Measurements from ENCODE around the gene WWOX. TPM values are rescaled to one million over a fixed set of nuclear protein-coding genes. Genes with fewer than 3 reads are reported as not detected.

WWOX gene
- total and polyA plus RNA-seq, 2 experiments from 2014 or later, result 17.0 to 39.8 TPM

DNA sequence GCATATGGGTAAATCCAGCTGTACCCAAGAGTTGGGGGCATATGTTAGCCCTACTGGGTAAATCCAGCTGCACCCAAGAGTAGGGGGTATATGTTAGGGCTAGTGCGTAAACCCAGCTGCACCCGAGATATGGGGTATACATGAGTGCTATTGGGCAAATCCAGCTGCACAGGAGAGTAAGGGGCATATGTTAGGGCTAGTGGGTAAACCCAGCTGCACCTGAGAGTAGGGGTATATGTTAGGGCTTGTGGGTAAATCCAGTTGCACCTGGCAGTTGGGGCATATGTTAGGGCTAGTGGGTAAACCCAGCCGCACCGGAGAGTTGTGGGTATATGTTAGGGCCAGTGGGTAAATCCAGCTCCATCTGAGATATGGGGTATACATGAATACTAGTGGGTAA, 80.9 kb downstream of the WWOX start:
- Histone ChIP-seq H3K79me2 (no peaks in the 10 kb centered on the region), H3K4me2 (no peak overlapping the region), H3K27me3 (no peaks in the 10 kb centered on the region), H2AFZ (no peak overlapping the region), H3K27ac (no peak overlapping the region), H3K9me3 (ENCODE audit: low read depth) (no peaks in the 10 kb centered on the region), H3K4me3 (no peak overlapping the region), H3K9me2 (replicated peaks; ENCODE audit: insufficient read depth) (no peaks in the 10 kb centered on the region), H4K20me1 (ENCODE audit: insufficient read depth, poor library complexity, severe bottlenecking) (no peaks in the 10 kb centered on the region), H3K36me3 (replicated peaks; ENCODE audit: insufficient read depth, low read depth) (no peaks in the 10 kb centered on the region), H3K4me1 (ENCODE audit: insufficient read depth) (peaks cover 10% of the 10 kb centered on the region)
- no peak for DNase-seq (ENCODE audit: low spot score)
- no peak for TF ChIP-seq EZH2 (IDR thresholded peaks at IDR 0.05; ENCODE audit: borderline replicate concordance)
- TF ChIP-seq, protein P1, sequence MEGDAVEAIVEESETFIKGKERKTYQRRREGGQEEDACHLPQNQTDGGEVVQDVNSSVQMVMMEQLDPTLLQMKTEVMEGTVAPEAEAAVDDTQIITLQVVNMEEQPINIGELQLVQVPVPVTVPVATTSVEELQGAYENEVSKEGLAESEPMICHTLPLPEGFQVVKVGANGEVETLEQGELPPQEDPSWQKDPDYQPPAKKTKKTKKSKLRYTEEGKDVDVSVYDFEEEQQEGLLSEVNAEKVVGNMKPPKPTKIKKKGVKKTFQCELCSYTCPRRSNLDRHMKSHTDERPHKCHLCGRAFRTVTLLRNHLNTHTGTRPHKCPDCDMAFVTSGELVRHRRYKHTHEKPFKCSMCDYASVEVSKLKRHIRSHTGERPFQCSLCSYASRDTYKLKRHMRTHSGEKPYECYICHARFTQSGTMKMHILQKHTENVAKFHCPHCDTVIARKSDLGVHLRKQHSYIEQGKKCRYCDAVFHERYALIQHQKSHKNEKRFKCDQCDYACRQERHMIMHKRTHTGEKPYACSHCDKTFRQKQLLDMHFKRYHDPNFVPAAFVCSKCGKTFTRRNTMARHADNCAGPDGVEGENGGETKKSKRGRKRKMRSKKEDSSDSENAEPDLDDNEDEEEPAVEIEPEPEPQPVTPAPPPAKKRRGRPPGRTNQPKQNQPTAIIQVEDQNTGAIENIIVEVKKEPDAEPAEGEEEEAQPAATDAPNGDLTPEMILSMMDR (IDR thresholded peaks at IDR 0.05; ENCODE audit: poor library complexity), result no peak
- TF ChIP-seq EZH2phosphoT487 (IDR thresholded peaks at IDR 0.05; ENCODE audit: low read depth, severe bottlenecking, unreplicated experiment), result no peak
- WGBS (ENCODE audit: low lambda C conversion rate, missing lambda C conversion rate), result 100% methylated on average over 4 of the region's 4 CpGs

DNA sequence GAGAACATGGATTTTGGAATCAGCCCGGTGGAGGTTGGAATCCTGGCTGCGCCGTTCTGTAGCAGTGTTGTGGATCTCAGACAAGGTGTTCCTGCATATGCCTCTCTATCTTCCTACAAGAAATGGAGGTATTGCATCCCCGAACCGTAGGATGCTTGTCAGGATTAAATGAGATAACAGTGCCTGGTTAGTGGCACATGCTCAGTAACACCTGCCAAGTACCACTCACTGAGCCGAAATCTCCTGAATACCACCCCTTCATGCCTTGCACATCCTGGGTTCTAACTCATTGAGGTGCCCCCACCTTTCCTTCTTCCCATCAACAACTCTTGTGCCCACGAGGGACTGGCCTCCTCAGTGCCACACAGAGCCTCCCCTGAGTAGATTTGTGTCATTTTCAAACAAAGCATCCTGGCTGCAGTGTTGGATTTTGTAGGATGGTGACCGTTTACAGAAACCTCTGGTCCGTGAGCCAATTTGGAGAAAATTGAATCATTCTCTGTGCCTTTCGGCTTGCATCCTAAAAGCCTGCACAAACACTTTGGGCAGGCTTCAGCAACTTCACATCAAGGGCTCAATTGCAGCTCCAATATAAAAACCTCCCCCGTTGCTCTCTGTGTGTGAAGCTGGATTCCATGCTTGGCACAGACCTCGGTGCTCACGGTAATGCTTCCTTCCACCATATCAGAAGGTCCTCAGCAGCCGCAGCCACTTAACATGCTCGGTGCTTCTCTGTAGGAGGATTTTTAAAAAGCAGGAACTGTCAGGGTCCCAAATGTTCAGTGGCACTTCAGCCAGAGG, 84.2 kb downstream of the WWOX start:
- Histone ChIP-seq H3K36me3 (replicated peaks; ENCODE audit: insufficient read depth, low read depth) (no peaks in the 10 kb centered on the region), H3K79me2 (no peaks in the 10 kb centered on the region), H3K4me3 (no peak overlapping the region), H4K20me1 (ENCODE audit: insufficient read depth, poor library complexity, severe bottlenecking) (no peaks in the 10 kb centered on the region), H3K4me2 (peak overlapping the region; percentile 56), H3K9me3 (ENCODE audit: low read depth) (no peaks in the 10 kb centered on the region), H3K9me2 (replicated peaks; ENCODE audit: insufficient read depth) (no peaks in the 10 kb centered on the region), H3K27ac (peak overlapping the region; percentile 31), H2AFZ (no peak overlapping the region), H3K27me3 (no peaks in the 10 kb centered on the region), H3K4me1 (ENCODE audit: insufficient read depth) (peaks cover 10% of the 10 kb centered on the region)
- WGBS (ENCODE audit: low lambda C conversion rate, missing lambda C conversion rate), result 72% methylated on average over 15 of the region's 15 CpGs
- TF ChIP-seq EZH2phosphoT487 (IDR thresholded peaks at IDR 0.05; ENCODE audit: low read depth, severe bottlenecking, unreplicated experiment) (no peak), EZH2 (IDR thresholded peaks at IDR 0.05; ENCODE audit: borderline replicate concordance) (no peak)
- TF ChIP-seq, protein P1 (IDR thresholded peaks at IDR 0.05; ENCODE audit: poor library complexity), result no peak
- DNase-seq (ENCODE audit: low spot score), result peak; percentile 36

DNA sequence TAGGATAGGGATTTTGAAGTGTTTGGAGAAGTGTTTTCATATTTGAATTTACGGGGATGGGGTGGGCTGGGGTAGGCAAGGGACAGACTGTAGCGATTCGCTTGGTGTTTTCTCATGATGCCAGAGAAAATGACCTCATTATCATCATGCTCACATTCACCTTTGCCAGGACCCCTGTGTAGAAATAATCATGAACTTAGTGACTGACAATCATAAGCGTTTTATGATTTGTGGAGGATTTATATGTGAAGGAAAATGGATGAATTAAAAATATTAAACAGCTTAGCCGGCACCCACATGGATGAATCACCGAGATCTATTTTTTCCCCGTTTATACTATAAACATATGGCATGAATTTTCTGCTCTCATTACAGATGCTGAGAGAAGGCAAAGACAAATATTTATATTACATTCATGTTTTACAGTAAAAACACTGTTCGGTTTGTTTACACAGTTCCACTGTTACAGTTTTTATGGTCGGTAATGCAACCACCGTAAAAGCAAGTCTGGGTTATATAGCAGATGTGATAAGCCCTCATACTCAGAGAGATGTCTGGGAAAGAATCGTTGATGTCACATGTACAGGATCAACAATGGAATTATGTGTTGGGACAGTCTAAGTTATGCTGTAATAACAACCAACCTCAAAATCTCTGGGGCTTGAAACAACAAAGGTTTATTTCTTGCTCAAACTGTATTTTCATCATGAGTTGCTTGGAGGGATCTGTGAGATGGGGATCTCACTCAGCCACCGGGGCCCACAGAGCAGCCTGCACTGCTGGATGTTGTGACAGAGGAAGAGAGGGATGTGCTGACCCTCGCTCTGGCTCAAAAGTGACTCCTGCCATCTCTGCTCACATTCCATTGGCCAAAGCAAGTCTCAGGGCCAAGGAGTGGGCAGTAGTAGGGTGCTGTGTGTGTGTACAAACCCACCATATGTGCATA, 85.1 kb downstream of the WWOX start:
- peak overlapping the region; percentile 56 for H3K4me2 ChIP-seq

More for the DNA sequence above, 85.1 kb downstream of the WWOX start:
- Histone ChIP-seq H3K79me2 (no peaks in the 10 kb centered on the region), H3K4me3 (no peak overlapping the region), H2AFZ (no peak overlapping the region), H3K4me1 (ENCODE audit: insufficient read depth) (peaks cover 10% of the 10 kb centered on the region), H3K27me3 (no peaks in the 10 kb centered on the region), H4K20me1 (ENCODE audit: insufficient read depth, poor library complexity, severe bottlenecking) (no peaks in the 10 kb centered on the region), H3K27ac (peak overlapping the region; percentile 59), H3K9me3 (ENCODE audit: low read depth) (no peaks in the 10 kb centered on the region), H3K36me3 (replicated peaks; ENCODE audit: insufficient read depth, low read depth) (no peaks in the 10 kb centered on the region), H3K9me2 (replicated peaks; ENCODE audit: insufficient read depth) (no peaks in the 10 kb centered on the region)
- DNase-seq (ENCODE audit: low spot score), result peak; percentile 59
- 32% methylated on average over 13 of the region's 13 CpGs for WGBS (ENCODE audit: low lambda C conversion rate, missing lambda C conversion rate)
- no peak for TF ChIP-seq EZH2 (IDR thresholded peaks at IDR 0.05; ENCODE audit: borderline replicate concordance)
- TF ChIP-seq, protein P1 (IDR thresholded peaks at IDR 0.05; ENCODE audit: poor library complexity), result no peak
- TF ChIP-seq EZH2phosphoT487 (IDR thresholded peaks at IDR 0.05; ENCODE audit: low read depth, severe bottlenecking, unreplicated experiment), result peak; percentile 100

Data from hepatocyte (in vitro differentiated cells).